ENCODE measurements around the gene KCNQ4. TPM values are rescaled to one million over a fixed set of nuclear protein-coding genes. Genes with fewer than 3 reads are reported as not detected.

Gene KCNQ4
- total and polyA plus RNA-seq, 7 experiments from 2014 or later: 0.10 to 0.97 (median 0.20) TPM; not detected in 1

GRCh38 chr1:40853885-40854170 is 70.2 kb downstream of the KCNQ4 start:
- Histone ChIP-seq H3K27ac (ENCODE audit: low read depth, low read length) (no peak overlapping the region), H3K27me3 (ENCODE audit: control insufficient read depth in 2 of 2, insufficient read depth in 2 of 2, low read length in 2 of 2) (no peaks in the 10 kb centered on the region), H3K4me1 (ENCODE audit: control insufficient read depth in 2 of 2, insufficient read depth in 2 of 2, low read length in 2 of 2) (no peaks in the 10 kb centered on the region), H3K9me3 (ENCODE audit: control insufficient read depth in 2 of 3, low read length in 3 of 3) (no peaks in the 10 kb centered on the region), H3K4me3 (ENCODE audit: low read length) (no peak overlapping the region), H3K36me3 (ENCODE audit: control insufficient read depth in 2 of 3, insufficient read depth in 3 of 3, low read length in 3 of 3) (no peaks in the 10 kb centered on the region)
- H3K4me3 Mint-ChIP-seq: no peak overlapping the region
- H3K27me3 Mint-ChIP-seq: peaks cover 0 to 7% (median 0%) of the 10 kb centered on the region in 5 donors
- ChIA-PET POLR2A (interaction anchor here (0.6 to 1.8 kb wide), 3 partner anchors 9 to 102 kb away, joined by 3 to 8 read pairs (median 3); partner anchors contain the start of gene CITED4), CTCF (interaction anchor here (1.3 to 1.6 kb wide), 2 partner anchors 79 to 82 kb away, joined by 4 to 9 read pairs; no protein-coding TSS in a partner anchor)
- H3K27ac Mint-ChIP-seq: no peak overlapping the region
- intact Hi-C loops (cut with micrococcal nuclease): loop anchor here (5.0 kb wide), 2 partner anchors 187 to 227 kb away; partner anchors contain the start of gene RIMS3 (in 1 of the 2)
- no peak for DNase-seq
- no peaks in the 10 kb centered on the region for H3K36me3 Mint-ChIP-seq
- peaks cover 0 to 1% (median 0%) of the 10 kb centered on the region in 11 donors for H3K9me3 Mint-ChIP-seq
- no peak for ATAC-seq
- peaks cover 0 to 18% (median 9%) of the 10 kb centered on the region in 7 donors for H3K4me1 Mint-ChIP-seq

GRCh38 chr1:40855513-40855912 is 71.9 kb downstream of the KCNQ4 start:
- CTCF ChIA-PET: interaction anchor here (1.6 kb wide), 1 partner anchor 81 kb away, joined by 4 read pairs; no protein-coding TSS in a partner anchor

GRCh38 chr1:40856116-40856515 is 72.5 kb downstream of the KCNQ4 start:
- H3K4me3 Mint-ChIP-seq: no peak overlapping the region
- no peak for ATAC-seq

More at GRCh38 chr1:40855513-40855912, 71.9 kb downstream of the KCNQ4 start:
- H3K4me3 ChIP-seq (ENCODE audit: low read length): no peak overlapping the region
- POLR2A ChIA-PET: interaction anchor here (0.6 kb wide), 1 partner anchor 21 kb away, joined by 3 read pairs; no protein-coding TSS in a partner anchor
- intact Hi-C loops (cut with micrococcal nuclease): no loop called here
- Mint-ChIP-seq H3K27me3 (peaks cover 0 to 21% (median 0%) of the 10 kb centered on the region in 5 donors), H3K4me1 (peaks cover 0 to 11% (median 3%) of the 10 kb centered on the region in 7 donors), H3K27ac (no peak overlapping the region), H3K9me3 (peaks cover 0 to 1% (median 0%) of the 10 kb centered on the region in 11 donors), H3K36me3 (no peaks in the 10 kb centered on the region), H3K4me3 (no peak overlapping the region)
- H3K4me1 ChIP-seq (ENCODE audit: control insufficient read depth in 2 of 2, insufficient read depth in 2 of 2, low read length in 2 of 2): no peaks in the 10 kb centered on the region
- no peaks in the 10 kb centered on the region for H3K9me3 ChIP-seq (ENCODE audit: control insufficient read depth in 2 of 3, low read length in 3 of 3)
- no peaks in the 10 kb centered on the region for H3K27me3 ChIP-seq (ENCODE audit: control insufficient read depth in 2 of 2, insufficient read depth in 2 of 2, low read length in 2 of 2)
- no peaks in the 10 kb centered on the region for H3K36me3 ChIP-seq (ENCODE audit: control insufficient read depth in 2 of 3, insufficient read depth in 3 of 3, low read length in 3 of 3)
- peak; percentile 42 for ATAC-seq
- no peak for DNase-seq
- no peak overlapping the region for H3K27ac ChIP-seq (ENCODE audit: low read depth, low read length)

GRCh38 chr1:40856656-40857302 is 73.2 kb downstream of the KCNQ4 start:
- Histone ChIP-seq H3K4me3 (ENCODE audit: low read length) (no peak overlapping the region), H3K4me1 (ENCODE audit: control insufficient read depth in 2 of 2, insufficient read depth in 2 of 2, low read length in 2 of 2) (peaks cover 6 to 8% of the 10 kb centered on the region in 2 donors), H3K36me3 (ENCODE audit: control insufficient read depth in 2 of 3, insufficient read depth in 3 of 3, low read length in 3 of 3) (no peaks in the 10 kb centered on the region), H3K27me3 (ENCODE audit: control insufficient read depth in 2 of 2, insufficient read depth in 2 of 2, low read length in 2 of 2) (no peaks in the 10 kb centered on the region), H3K27ac (ENCODE audit: low read depth, low read length) (no peak overlapping the region), H3K9me3 (ENCODE audit: control insufficient read depth in 2 of 3, low read length in 3 of 3) (no peaks in the 10 kb centered on the region)
- ATAC-seq (no peak), DNase-seq (no peak)
- Mint-ChIP-seq H3K36me3 (peaks cover 0 to 3% (median 0%) of the 10 kb centered on the region in 5 donors), H3K27ac (no peak overlapping the region), H3K4me3 (no peak overlapping the region), H3K27me3 (peaks cover 0 to 26% (median 0%) of the 10 kb centered on the region in 5 donors), H3K4me1 (peaks cover 5 to 9% (median 7%) of the 10 kb centered on the region in 7 donors), H3K9me3 (no peaks in the 10 kb centered on the region)
- ChIA-PET POLR2A (no interaction called here), CTCF (interaction anchor here (0.7 to 1.6 kb wide), 2 partner anchors 43 to 82 kb away, joined by 3 to 5 read pairs; no protein-coding TSS in a partner anchor)
- intact Hi-C loops (cut with micrococcal nuclease): no loop called here

More at GRCh38 chr1:40856116-40856515, 72.5 kb downstream of the KCNQ4 start:
- Histone ChIP-seq H3K9me3 (ENCODE audit: control insufficient read depth in 2 of 3, low read length in 3 of 3) (no peaks in the 10 kb centered on the region), H3K4me1 (ENCODE audit: control insufficient read depth in 2 of 2, insufficient read depth in 2 of 2, low read length in 2 of 2) (peaks cover 4 to 5% of the 10 kb centered on the region in 2 donors), H3K36me3 (ENCODE audit: control insufficient read depth in 2 of 3, insufficient read depth in 3 of 3, low read length in 3 of 3) (no peaks in the 10 kb centered on the region), H3K4me3 (ENCODE audit: low read length) (no peak overlapping the region), H3K27ac (ENCODE audit: low read depth, low read length) (no peak overlapping the region), H3K27me3 (ENCODE audit: control insufficient read depth in 2 of 2, insufficient read depth in 2 of 2, low read length in 2 of 2) (no peaks in the 10 kb centered on the region)
- H3K27me3 Mint-ChIP-seq: peaks cover 0 to 25% (median 0%) of the 10 kb centered on the region in 5 donors
- ChIA-PET POLR2A (interaction anchor here (0.6 kb wide), 1 partner anchor 21 kb away, joined by 3 read pairs; no protein-coding TSS in a partner anchor), CTCF (interaction anchor here (0.7 to 1.6 kb wide), 2 partner anchors 43 to 82 kb away, joined by 3 to 5 read pairs; no protein-coding TSS in a partner anchor)
- intact Hi-C loops (cut with micrococcal nuclease): no loop called here
- peaks cover 5 to 13% (median 6%) of the 10 kb centered on the region in 7 donors for H3K4me1 Mint-ChIP-seq
- peaks cover 0 to 1% (median 0%) of the 10 kb centered on the region in 11 donors for H3K9me3 Mint-ChIP-seq
- no peak for DNase-seq
- H3K36me3 Mint-ChIP-seq: peaks cover 0 to 3% (median 0%) of the 10 kb centered on the region in 5 donors
- no peak overlapping the region for H3K27ac Mint-ChIP-seq

GRCh38 chr1:40857737-40858136 is 74.2 kb downstream of the KCNQ4 start:
- ChIA-PET CTCF (interaction anchor here (1.2 kb wide), 1 partner anchor 9 kb away, joined by 3 read pairs; no protein-coding TSS in a partner anchor), POLR2A (interaction anchor here (1.7 kb wide), 1 partner anchor 167 kb away, joined by 3 read pairs; the partner anchor contains the start of gene NFYC)
- H3K4me1 ChIP-seq (ENCODE audit: control insufficient read depth in 2 of 2, insufficient read depth in 2 of 2, low read length in 2 of 2): peaks cover 7 to 9% of the 10 kb centered on the region in 2 donors
- H3K36me3 ChIP-seq (ENCODE audit: control insufficient read depth in 2 of 3, insufficient read depth in 3 of 3, low read length in 3 of 3): no peaks in the 10 kb centered on the region
- intact Hi-C loops (cut with micrococcal nuclease): no loop called here
- no peak overlapping the region for H3K27ac Mint-ChIP-seq
- no peak overlapping the region for H3K27ac ChIP-seq (ENCODE audit: low read depth, low read length)
- no peak overlapping the region for H3K4me3 ChIP-seq (ENCODE audit: low read length)
- DNase-seq: no peak
- no peaks in the 10 kb centered on the region for H3K9me3 ChIP-seq (ENCODE audit: control insufficient read depth in 2 of 3, low read length in 3 of 3)
- H3K4me1 Mint-ChIP-seq: peaks cover 8 to 14% (median 11%) of the 10 kb centered on the region in 7 donors
- H3K9me3 Mint-ChIP-seq: no peaks in the 10 kb centered on the region
- H3K27me3 Mint-ChIP-seq: peaks cover 0 to 26% (median 0%) of the 10 kb centered on the region in 5 donors
- H3K27me3 ChIP-seq (ENCODE audit: control insufficient read depth in 2 of 2, insufficient read depth in 2 of 2, low read length in 2 of 2): no peaks in the 10 kb centered on the region
- peaks cover 0 to 3% (median 0%) of the 10 kb centered on the region in 5 donors for H3K36me3 Mint-ChIP-seq
- no peak for ATAC-seq
- no peak overlapping the region for H3K4me3 Mint-ChIP-seq

- POLR2A ChIA-PET: interaction anchor here (1.7 kb wide), 1 partner anchor 168 kb away, joined by 3 read pairs; the partner anchor contains the start of gene NFYC
- CTCF ChIA-PET: interaction anchor here (0.8 kb wide), 1 partner anchor 258 kb away, joined by 3 read pairs; no protein-coding TSS in a partner anchor
Measured at GRCh38 chr1:40858856-40859416, 75.3 kb downstream of the KCNQ4 start.

More at GRCh38 chr1:40858856-40859416, 75.3 kb downstream of the KCNQ4 start:
- no peak overlapping the region for H3K27ac ChIP-seq (ENCODE audit: low read depth, low read length)
- no peak overlapping the region for H3K4me3 ChIP-seq (ENCODE audit: low read length)
- no peaks in the 10 kb centered on the region for H3K9me3 ChIP-seq (ENCODE audit: control insufficient read depth in 2 of 3, low read length in 3 of 3)
- H3K27me3 ChIP-seq (ENCODE audit: control insufficient read depth in 2 of 2, insufficient read depth in 2 of 2, low read length in 2 of 2): no peaks in the 10 kb centered on the region
- Mint-ChIP-seq H3K27ac (peak overlapping the region in 1 of 9 donors; percentile 70), H3K4me1 (peaks cover 11 to 20% (median 14%) of the 10 kb centered on the region in 7 donors), H3K27me3 (peaks cover 0 to 26% (median 0%) of the 10 kb centered on the region in 5 donors), H3K36me3 (peaks cover 0 to 3% (median 0%) of the 10 kb centered on the region in 5 donors), H3K9me3 (no peaks in the 10 kb centered on the region), H3K4me3 (peak overlapping the region in 3 of 10 donors; percentile 18 to 88 (median 48))
- H3K36me3 ChIP-seq (ENCODE audit: control insufficient read depth in 2 of 3, insufficient read depth in 3 of 3, low read length in 3 of 3): no peaks in the 10 kb centered on the region
- intact Hi-C loops (cut with micrococcal nuclease): no loop called here
- DNase-seq: no peak
- peaks cover 10 to 12% of the 10 kb centered on the region in 2 donors for H3K4me1 ChIP-seq (ENCODE audit: control insufficient read depth in 2 of 2, insufficient read depth in 2 of 2, low read length in 2 of 2)
- no peak for ATAC-seq

Measured in naive thymus-derived CD4-positive, alpha-beta T cell (primary cell).